B cell (primary cell): ENCODE data around the gene CHTF8.

Source experiments
- EZH2 ChIP-seq: IDR thresholded peaks from 2 replicates; pipeline ENCODE4 v1.6.1; 2012; ENCODE audit warnings: borderline replicate concordance, low read depth, mild to moderate bottlenecking, moderate library complexity, low read length; ENCODE audit not compliant: insufficient read depth, poor library complexity, severe bottlenecking
- TF ChIP-seq, protein P1 (sequence below): fragments of 200-600 bp; IDR thresholded peaks from one replicate; pipeline ENCODE4 v1.8.0; 2022; ENCODE audit warnings: antibody characterized with exemption, mild to moderate bottlenecking

DNA sequence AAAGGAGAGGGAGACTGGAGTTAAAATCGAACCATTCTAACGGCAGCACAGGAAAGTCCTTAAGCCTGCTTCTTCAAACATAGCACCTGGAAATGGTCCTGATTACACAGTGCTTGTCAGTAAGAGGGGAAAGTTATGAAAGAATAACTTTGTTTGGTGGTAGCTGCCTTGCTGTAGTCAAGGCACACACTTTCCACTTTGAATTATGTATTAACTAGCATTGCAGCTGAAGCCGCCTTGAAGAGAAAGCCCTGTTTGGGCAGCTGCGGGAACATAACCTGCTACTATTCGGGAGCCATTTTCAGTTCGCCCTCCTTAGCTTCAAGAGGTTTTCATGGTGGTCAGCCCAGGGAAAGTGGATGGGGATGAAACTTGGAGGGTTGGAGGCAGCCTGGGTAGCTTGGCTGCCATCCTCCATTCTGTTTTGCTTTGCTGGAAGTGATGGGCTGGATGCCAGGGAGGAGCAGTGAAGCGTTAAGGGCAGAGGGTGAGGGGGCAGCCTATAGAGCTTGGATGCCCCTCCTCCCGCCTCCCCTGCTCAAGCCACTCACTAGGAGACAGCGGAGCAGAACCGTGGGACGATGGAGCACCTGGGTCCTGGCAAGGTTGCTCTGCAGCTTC is 32.2 kb downstream of the CHTF8 start:
- no peak for TF ChIP-seq EZH2
- TF ChIP-seq, protein P1, sequence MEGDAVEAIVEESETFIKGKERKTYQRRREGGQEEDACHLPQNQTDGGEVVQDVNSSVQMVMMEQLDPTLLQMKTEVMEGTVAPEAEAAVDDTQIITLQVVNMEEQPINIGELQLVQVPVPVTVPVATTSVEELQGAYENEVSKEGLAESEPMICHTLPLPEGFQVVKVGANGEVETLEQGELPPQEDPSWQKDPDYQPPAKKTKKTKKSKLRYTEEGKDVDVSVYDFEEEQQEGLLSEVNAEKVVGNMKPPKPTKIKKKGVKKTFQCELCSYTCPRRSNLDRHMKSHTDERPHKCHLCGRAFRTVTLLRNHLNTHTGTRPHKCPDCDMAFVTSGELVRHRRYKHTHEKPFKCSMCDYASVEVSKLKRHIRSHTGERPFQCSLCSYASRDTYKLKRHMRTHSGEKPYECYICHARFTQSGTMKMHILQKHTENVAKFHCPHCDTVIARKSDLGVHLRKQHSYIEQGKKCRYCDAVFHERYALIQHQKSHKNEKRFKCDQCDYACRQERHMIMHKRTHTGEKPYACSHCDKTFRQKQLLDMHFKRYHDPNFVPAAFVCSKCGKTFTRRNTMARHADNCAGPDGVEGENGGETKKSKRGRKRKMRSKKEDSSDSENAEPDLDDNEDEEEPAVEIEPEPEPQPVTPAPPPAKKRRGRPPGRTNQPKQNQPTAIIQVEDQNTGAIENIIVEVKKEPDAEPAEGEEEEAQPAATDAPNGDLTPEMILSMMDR = no peak
